Adrenal gland (tissue), 5 donors: ENCODE results near the gene JADE2.

Experiments
- CTCF ChIP-seq, 6 experiments: fragments of 450-650 bp in 4 of 6; fragments of 200-600 bp in 2 of 6; sonication (generic) in 1 of 6; IDR thresholded peaks; 1 replicate in 5 of 6; 2 replicates in 1 of 6; pipeline versions ENCODE4 v1.5.1 to v1.8.0; 2016 to 2021; ENCODE audit warnings: antibody characterized with exemption in 6 of 6, mild to moderate bottlenecking in 2 of 6, moderate library complexity in 1 of 6
- POLR2A ChIP-seq, 2 donors: fragments of 450-650 bp; IDR thresholded peaks; one replicate each; pipeline ENCODE4 v1.6.1; 2017; ENCODE audit warnings: antibody characterized with exemption in 2 of 2, mild to moderate bottlenecking in 2 of 2, moderate library complexity in 1 of 2
- donor health status: DM: no; HTN: no; CAD: no.

- TF ChIP-seq POLR2A (IDR thresholded peaks at IDR 0.05) (no peak), CTCF (IDR thresholded peaks at IDR 0.05) (no peak)
These were observed 70.0 kb downstream of the JADE2 start for GRCh38 chr5:134595458-134595838.
